ENCODE measurements around the gene BEST4. TPM values are rescaled to one million over a fixed set of nuclear protein-coding genes. Genes with fewer than 3 reads are reported as not detected.

BEST4 gene
- total and polyA plus RNA-seq, 2 of the 13 experiments (the other 11 are each of a cell fraction or from before 2014, with no cell fraction given), result 0.77 to 1.4 TPM

DNA sequence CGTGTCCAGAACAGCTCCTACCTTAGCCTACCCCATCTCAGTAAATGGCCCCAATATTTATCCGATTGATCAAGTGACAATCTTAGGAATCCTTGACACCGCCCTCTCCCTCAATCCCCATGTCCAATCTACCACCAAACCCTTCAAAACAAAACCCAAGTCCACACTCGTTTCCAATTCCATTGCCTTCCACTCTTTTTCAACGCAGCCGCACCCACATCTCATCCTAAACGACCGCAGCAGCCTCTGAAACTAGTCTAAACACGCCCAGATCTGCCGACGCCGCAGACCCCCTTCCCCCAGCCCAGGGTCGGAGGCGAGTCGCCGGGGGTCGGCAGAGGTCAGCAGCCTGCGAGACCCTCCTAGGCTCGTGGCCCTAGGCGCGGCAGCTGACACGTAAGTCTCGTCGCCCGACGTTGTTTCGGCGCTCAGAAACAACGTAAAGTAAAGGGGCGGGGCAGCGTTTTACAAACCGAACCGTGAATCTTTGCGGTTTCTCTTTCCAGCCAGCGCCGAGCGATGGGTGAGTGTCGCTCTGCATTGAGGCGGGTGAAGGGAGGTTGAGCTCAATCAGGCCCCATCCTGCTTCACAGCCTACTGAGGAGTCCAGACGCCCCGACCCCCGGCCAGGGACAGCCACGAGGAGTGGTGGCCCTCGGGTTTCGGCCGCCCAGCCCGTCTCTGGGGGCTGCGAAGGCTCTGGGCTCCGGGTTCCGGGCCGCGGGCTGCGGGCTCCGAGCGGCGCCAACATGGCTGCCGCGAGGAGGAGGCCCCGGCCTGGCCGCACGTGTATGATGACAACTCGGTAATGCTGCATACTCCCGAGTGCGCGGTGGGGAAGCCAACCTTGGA is 12.7 kb downstream of the BEST4 start, which contains the start of gene RPS8 (continued):
- TF ChIP-seq, protein P1, sequence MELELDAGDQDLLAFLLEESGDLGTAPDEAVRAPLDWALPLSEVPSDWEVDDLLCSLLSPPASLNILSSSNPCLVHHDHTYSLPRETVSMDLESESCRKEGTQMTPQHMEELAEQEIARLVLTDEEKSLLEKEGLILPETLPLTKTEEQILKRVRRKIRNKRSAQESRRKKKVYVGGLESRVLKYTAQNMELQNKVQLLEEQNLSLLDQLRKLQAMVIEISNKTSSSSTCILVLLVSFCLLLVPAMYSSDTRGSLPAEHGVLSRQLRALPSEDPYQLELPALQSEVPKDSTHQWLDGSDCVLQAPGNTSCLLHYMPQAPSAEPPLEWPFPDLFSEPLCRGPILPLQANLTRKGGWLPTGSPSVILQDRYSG (CRISPR knock-in tag; IDR thresholded peaks at IDR 0.05), result peak; percentile 62; the same call in 1 of the 2 replicates
- TF ChIP-seq SIX4 (CRISPR knock-in tag; IDR thresholded peaks at IDR 0.05) (no peak), CC2D1A (CRISPR knock-in tag; IDR thresholded peaks at IDR 0.05) (no peak), DRAP1 (CRISPR knock-in tag; IDR thresholded peaks at IDR 0.05) (peak; percentile 97), HOXA5 (CRISPR knock-in tag; IDR thresholded peaks at IDR 0.05) (peak; percentile 68; the same call in 1 of the 2 replicates), FOXM1 (CRISPR knock-in tag; IDR thresholded peaks at IDR 0.05) (peak; percentile 95), ZNF501 (CRISPR knock-in tag; IDR thresholded peaks at IDR 0.05) (peak; percentile 80), HOXA3 (CRISPR knock-in tag; IDR thresholded peaks at IDR 0.05) (peak; percentile 97), ZNF292 (CRISPR knock-in tag; IDR thresholded peaks at IDR 0.05; ENCODE audit: borderline replicate concordance, low read depth) (no peak), HNF4A (CRISPR knock-in tag; IDR thresholded peaks at IDR 0.05) (peak; percentile 28), ZC3H13 (CRISPR knock-in tag; IDR thresholded peaks at IDR 0.05) (no peak; the same call in 1 of the 2 replicates), ZNF33B (CRISPR knock-in tag; IDR thresholded peaks at IDR 0.05) (no peak), ZNF460 (CRISPR knock-in tag; IDR thresholded peaks at IDR 0.05; ENCODE audit: borderline replicate concordance) (no peak), THRA (CRISPR knock-in tag; IDR thresholded peaks at IDR 0.05; ENCODE audit: borderline replicate concordance) (peak; percentile 91), ADNP (CRISPR knock-in tag; IDR thresholded peaks at IDR 0.05) (no peak), HNRNPUL1 (IDR thresholded peaks at IDR 0.05; ENCODE audit: low read depth, low read length) (no peak), ZFP36 (IDR thresholded peaks at IDR 0.05; ENCODE audit: borderline replicate concordance, low read depth, low read length, partially characterized antibody) (no peak), PHF8 (CRISPR knock-in tag; IDR thresholded peaks at IDR 0.05) (peak; percentile 93)
- TF ChIP-seq, protein P2, sequence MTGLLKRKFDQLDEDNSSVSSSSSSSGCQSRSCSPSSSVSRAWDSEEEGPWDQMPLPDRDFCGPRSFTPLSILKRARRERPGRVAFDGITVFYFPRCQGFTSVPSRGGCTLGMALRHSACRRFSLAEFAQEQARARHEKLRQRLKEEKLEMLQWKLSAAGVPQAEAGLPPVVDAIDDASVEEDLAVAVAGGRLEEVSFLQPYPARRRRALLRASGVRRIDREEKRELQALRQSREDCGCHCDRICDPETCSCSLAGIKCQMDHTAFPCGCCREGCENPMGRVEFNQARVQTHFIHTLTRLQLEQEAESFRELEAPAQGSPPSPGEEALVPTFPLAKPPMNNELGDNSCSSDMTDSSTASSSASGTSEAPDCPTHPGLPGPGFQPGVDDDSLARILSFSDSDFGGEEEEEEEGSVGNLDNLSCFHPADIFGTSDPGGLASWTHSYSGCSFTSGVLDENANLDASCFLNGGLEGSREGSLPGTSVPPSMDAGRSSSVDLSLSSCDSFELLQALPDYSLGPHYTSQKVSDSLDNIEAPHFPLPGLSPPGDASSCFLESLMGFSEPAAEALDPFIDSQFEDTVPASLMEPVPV (CRISPR knock-in tag; IDR thresholded peaks at IDR 0.05), result peak; percentile 48; the same call in 1 of the 2 replicates
- TF ChIP-seq, protein P3, sequence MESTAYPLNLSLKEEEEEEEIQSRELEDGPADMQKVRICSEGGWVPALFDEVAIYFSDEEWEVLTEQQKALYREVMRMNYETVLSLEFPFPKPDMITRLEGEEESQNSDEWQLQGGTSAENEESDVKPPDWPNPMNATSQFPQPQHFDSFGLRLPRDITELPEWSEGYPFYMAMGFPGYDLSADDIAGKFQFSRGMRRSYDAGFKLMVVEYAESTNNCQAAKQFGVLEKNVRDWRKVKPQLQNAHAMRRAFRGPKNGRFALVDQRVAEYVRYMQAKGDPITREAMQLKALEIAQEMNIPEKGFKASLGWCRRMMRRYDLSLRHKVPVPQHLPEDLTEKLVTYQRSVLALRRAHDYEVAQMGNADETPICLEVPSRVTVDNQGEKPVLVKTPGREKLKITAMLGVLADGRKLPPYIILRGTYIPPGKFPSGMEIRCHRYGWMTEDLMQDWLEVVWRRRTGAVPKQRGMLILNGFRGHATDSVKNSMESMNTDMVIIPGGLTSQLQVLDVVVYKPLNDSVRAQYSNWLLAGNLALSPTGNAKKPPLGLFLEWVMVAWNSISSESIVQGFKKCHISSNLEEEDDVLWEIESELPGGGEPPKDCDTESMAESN (CRISPR knock-in tag; conservative IDR thresholded peaks at IDR 0.05), result no peak
- TF ChIP-seq, protein P4, sequence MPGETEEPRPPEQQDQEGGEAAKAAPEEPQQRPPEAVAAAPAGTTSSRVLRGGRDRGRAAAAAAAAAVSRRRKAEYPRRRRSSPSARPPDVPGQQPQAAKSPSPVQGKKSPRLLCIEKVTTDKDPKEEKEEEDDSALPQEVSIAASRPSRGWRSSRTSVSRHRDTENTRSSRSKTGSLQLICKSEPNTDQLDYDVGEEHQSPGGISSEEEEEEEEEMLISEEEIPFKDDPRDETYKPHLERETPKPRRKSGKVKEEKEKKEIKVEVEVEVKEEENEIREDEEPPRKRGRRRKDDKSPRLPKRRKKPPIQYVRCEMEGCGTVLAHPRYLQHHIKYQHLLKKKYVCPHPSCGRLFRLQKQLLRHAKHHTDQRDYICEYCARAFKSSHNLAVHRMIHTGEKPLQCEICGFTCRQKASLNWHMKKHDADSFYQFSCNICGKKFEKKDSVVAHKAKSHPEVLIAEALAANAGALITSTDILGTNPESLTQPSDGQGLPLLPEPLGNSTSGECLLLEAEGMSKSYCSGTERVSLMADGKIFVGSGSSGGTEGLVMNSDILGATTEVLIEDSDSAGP (CRISPR knock-in tag; IDR thresholded peaks at IDR 0.05; ENCODE audit: borderline replicate concordance), result peak; percentile 88

All from HepG2 (cell line).